H1 (cell line): Measurements from ENCODE around the gene KLK4. TPM values are rescaled to one million over a fixed set of nuclear protein-coding genes. Genes with fewer than 3 reads are reported as not detected.
A peak's percentile ranks its signal among the peaks of the same experiment; 100 is the strongest.

Experiments
- CTCF ChIA-PET: fragments of 300-600 bp; sonication (Branson Sonifier 250); formaldehyde crosslinking; loops from one replicate; lab custom pipeline; 2021; ENCODE audit not compliant: partially characterized antibody; lab: Charles Lee
- POLR2A ChIA-PET: fragments of 300-600 bp; sonication (Branson Sonifier 250); formaldehyde crosslinking; loops from one replicate; lab custom pipeline; 2021; ENCODE audit warnings: inconsistent platforms; ENCODE audit not compliant: partially characterized antibody; lab: Charles Lee
- DNase-seq, 2 experiments: peaks; one replicate each; pipeline versions ENCODE4 v3.0.0 to v3.0.0-alpha.2; 2010 to 2022; ENCODE audit warnings: low spot score in 2 of 2, low read depth in 1 of 2, mixed read lengths in 1 of 2
- FAIRE-seq: peaks from 2 replicates; lab custom pipeline; 2011; peaks lifted over from hg19 to GRCh38; lab: Jason Lieb, UNC
- H2AFZ ChIP-seq: 2 replicates; pipeline ENCODE4 v1.8.1; 2012; ENCODE audit warnings: low read length, inconsistent platforms
- H2AK5ac ChIP-seq: 2 replicates; pipeline ENCODE4 v1.6.1; 2013; ENCODE audit warnings: low read depth, low read length
- H2BK120ac ChIP-seq: replicated peaks from 2 replicates; pipeline ENCODE3; 2013; ENCODE audit warnings: low read depth, low read length, inconsistent platforms
- H2BK12ac ChIP-seq: 2 replicates; pipeline ENCODE4 v1.6.1; 2013; ENCODE audit warnings: low read depth, low read length
- H2BK15ac ChIP-seq: 2 replicates; pipeline ENCODE4 v1.6.1; 2013; ENCODE audit warnings: low read length
- H2BK20ac ChIP-seq: 2 replicates; pipeline ENCODE4 v1.6.1; 2013; ENCODE audit warnings: low read length
- H2BK5ac ChIP-seq: 2 replicates; pipeline ENCODE4 v1.6.1; 2013; ENCODE audit warnings: low read depth, low read length
- H3K14ac ChIP-seq: 2 replicates; pipeline ENCODE4 v1.6.1; 2013; ENCODE audit warnings: inconsistent platforms; ENCODE audit not compliant: insufficient read length
- H3K18ac ChIP-seq: 2 replicates; pipeline ENCODE4 v1.6.1; 2013; ENCODE audit warnings: low read length; ENCODE audit errors: extremely low read depth
- H3K23ac ChIP-seq: 2 replicates; pipeline ENCODE4 v1.6.1; 2013; ENCODE audit warnings: inconsistent platforms; ENCODE audit not compliant: insufficient read length
- H3K23me2 ChIP-seq: 2 replicates; pipeline ENCODE4 v1.6.1; 2013; ENCODE audit warnings: low read depth, low read length
- H3K27ac ChIP-seq: 2 replicates; pipeline ENCODE4 v1.6.1; 2011; ENCODE audit warnings: low read depth, low read length, inconsistent platforms
- H3K27me3 ChIP-seq, 4 experiments: replicated peaks in 1 of 4; 1 replicate in 1 of 4; 2 replicates in 3 of 4; pipeline versions ENCODE4 v1.6.1 to v1.8.1; 2011 to 2013; ENCODE audit warnings: low read length in 3 of 4, mild to moderate bottlenecking in 3 of 4, inconsistent platforms in 2 of 4, mixed read lengths in 2 of 4, moderate library complexity in 1 of 4; ENCODE audit not compliant: control insufficient read depth in 3 of 4, insufficient read depth in 3 of 4; ENCODE audit errors: extremely low read depth in 1 of 4
- H3K36me3 ChIP-seq, 4 experiments: 2 replicates each; pipeline versions ENCODE4 v1.6.1 to v1.8.1; 2011 to 2013; ENCODE audit warnings: mild to moderate bottlenecking in 4 of 4, low read length in 3 of 4, moderate library complexity in 2 of 4, control low read depth in 1 of 4, inconsistent platforms in 1 of 4; ENCODE audit not compliant: insufficient read depth in 4 of 4, control insufficient read depth in 2 of 4
- H3K4ac ChIP-seq: replicated peaks from 2 replicates; pipeline ENCODE3; 2013; ENCODE audit warnings: low read length, low read depth, mixed read lengths, inconsistent platforms; ENCODE audit not compliant: insufficient read length
- H3K4me1 ChIP-seq, 4 experiments: replicated peaks in 1 of 4; 1 replicate in 1 of 4; 2 replicates in 3 of 4; pipeline versions ENCODE4 v1.6.1 to v1.8.1; 2011 to 2013; ENCODE audit warnings: low read length in 3 of 4, inconsistent platforms in 2 of 4, mixed read lengths in 1 of 4; ENCODE audit not compliant: insufficient read depth in 4 of 4, control insufficient read depth in 3 of 4
- H3K4me2 ChIP-seq, 2 experiments: 2 replicates each; pipeline versions ENCODE4 v1.6.1 to v1.8.1; 2011 to 2013; ENCODE audit warnings: low read depth in 2 of 2, low read length in 2 of 2, control low read depth in 1 of 2, inconsistent platforms in 1 of 2, mild to moderate bottlenecking in 1 of 2; ENCODE audit not compliant: insufficient read depth in 1 of 2
- H3K4me3 ChIP-seq, 4 experiments: fragments of 200-600, 300-600 bp in 1 of 4; sonication (generic), shearing (Covaris generic), sonication (Bioruptor Twin) in 1 of 4; 2 replicates each; pipeline versions ENCODE4 v1.5.1 to v1.8.1; 2011 to 2016; ENCODE audit warnings: low read length in 4 of 4, low read depth in 3 of 4, control low read depth in 2 of 4, inconsistent platforms in 2 of 4, mild to moderate bottlenecking in 2 of 4, mixed read lengths in 1 of 4, moderate library complexity in 1 of 4; ENCODE audit not compliant: insufficient read depth in 2 of 4; ENCODE audit errors: extremely low read depth in 1 of 4
- H3K56ac ChIP-seq: replicated peaks from 2 replicates; pipeline ENCODE3; 2013; ENCODE audit warnings: low read depth, mild to moderate bottlenecking, mixed read lengths, low read length, inconsistent platforms; ENCODE audit not compliant: insufficient read length
- H3K79me1 ChIP-seq: 2 replicates; pipeline ENCODE4 v1.6.1; 2013; ENCODE audit warnings: low read depth, low read length, control low read depth
- H3K79me2 ChIP-seq, 2 experiments: 2 replicates each; pipeline versions ENCODE4 v1.6.1 to v1.8.1; 2012 to 2013; ENCODE audit warnings: low read length in 2 of 2, mild to moderate bottlenecking in 2 of 2, inconsistent platforms in 1 of 2; ENCODE audit not compliant: insufficient read depth in 2 of 2, control insufficient read depth in 1 of 2
- H3K9ac ChIP-seq, 4 experiments: replicated peaks in 1 of 4; 1 replicate in 1 of 4; 2 replicates in 3 of 4; pipeline versions ENCODE4 v1.6.1 to v1.8.1; 2011 to 2013; ENCODE audit warnings: low read depth in 3 of 4, low read length in 3 of 4, control low read depth in 2 of 4, mild to moderate bottlenecking in 2 of 4, moderate library complexity in 2 of 4, inconsistent platforms in 1 of 4; ENCODE audit errors: extremely low read depth in 1 of 4
- H3K9me3 ChIP-seq, 2 experiments: 2 replicates each; pipeline versions ENCODE4 v1.6.1 to v1.8.1; 2012 to 2013; ENCODE audit warnings: mild to moderate bottlenecking in 2 of 2, moderate library complexity in 2 of 2, control low read depth in 1 of 2, inconsistent platforms in 1 of 2, low read depth in 1 of 2, low read length in 1 of 2, mixed read lengths in 1 of 2; ENCODE audit not compliant: insufficient read depth in 2 of 2
- H4K20me1 ChIP-seq, 2 experiments: replicated peaks in 1 of 2; 2 replicates each; pipeline versions ENCODE3 to v1.8.1; 2011 to 2013; ENCODE audit warnings: inconsistent platforms in 2 of 2, low read length in 2 of 2, mild to moderate bottlenecking in 1 of 2; ENCODE audit not compliant: insufficient read depth in 2 of 2, control insufficient read depth in 1 of 2
- H4K5ac ChIP-seq: 2 replicates; pipeline ENCODE4 v1.6.1; 2013; ENCODE audit warnings: low read length, low read depth, mixed read lengths, inconsistent platforms; ENCODE audit not compliant: insufficient read length
- H4K8ac ChIP-seq: 2 replicates; pipeline ENCODE4 v1.8.0; 2013; ENCODE audit warnings: mild to moderate bottlenecking, moderate library complexity, low read length, inconsistent platforms; ENCODE audit not compliant: insufficient read depth; ENCODE audit errors: extremely low read depth
- H4K91ac ChIP-seq: replicated peaks from 2 replicates; pipeline ENCODE3; 2013; ENCODE audit warnings: low read length, mixed read lengths, inconsistent platforms; ENCODE audit not compliant: insufficient read length
- BACH1 ChIP-seq: IDR thresholded peaks from 2 replicates; pipeline ENCODE4 v1.6.1; 2012; ENCODE audit warnings: low read length, improper control_type of control experiment
- CBX8 ChIP-seq: fragments of 300-800, 300-1000 bp; sonication (generic); IDR thresholded peaks from 2 replicates; pipeline ENCODE4 v1.7.1; 2016; ENCODE audit warnings: low read depth, low read length, borderline replicate concordance
- EZH2 ChIP-seq: fragments of 200-600 bp; sonication (generic); IDR thresholded peaks from 2 replicates; pipeline ENCODE4 v1.7.1; 2012; ENCODE audit warnings: low read depth, mild to moderate bottlenecking, moderate library complexity, low read length, inconsistent platforms; ENCODE audit not compliant: severe bottlenecking
- GABPA ChIP-seq: IDR thresholded peaks from 2 replicates; pipeline ENCODE4 v1.6.1; 2011; ENCODE audit warnings: mild to moderate bottlenecking, low read length, moderate library complexity, borderline replicate concordance; ENCODE audit not compliant: insufficient read depth
- JUND ChIP-seq: IDR thresholded peaks from 2 replicates; pipeline ENCODE4 v1.6.1; 2011; ENCODE audit warnings: mild to moderate bottlenecking, improper control_type of control experiment, low read length
- KDM5A ChIP-seq: fragments of 200-600 bp; IDR thresholded peaks from 2 replicates; pipeline ENCODE4 v1.7.1; 2012; ENCODE audit warnings: mild to moderate bottlenecking, low read length, inconsistent platforms, mixed read lengths
- MAFK ChIP-seq: IDR thresholded peaks from 2 replicates; pipeline ENCODE4 v1.6.1; 2012; ENCODE audit warnings: low read depth, mild to moderate bottlenecking, improper control_type of control experiment, low read length
- WGBS, 2 experiments: shearing (Covaris generic) in 1 of 2; methylation state at CpG; one replicate each; pipeline versions ENCODE4 v1.1.6 to v1.1.7; 2013 to 2015; ENCODE audit warnings: low lambda C conversion rate in 2 of 2, mixed read lengths in 2 of 2, inconsistent platforms in 1 of 2, low coverage in 1 of 2, missing lambda C conversion rate in 1 of 2; ENCODE audit not compliant: insufficient replicate concordance in 2 of 2, insufficient coverage in 1 of 2, insufficient read length in 1 of 2; ENCODE audit errors: extremely low coverage in 1 of 2, missing lambda C conversion rate in 1 of 2; 5-methylcytosine and 5-hydroxymethylcytosine counted together
- polyA plus RNA-seq, 7 experiments: library from polyadenylated mRNA; depleted of rRNA in 3 of 7; stranded (reverse) in 5 of 7; unstranded in 2 of 7; fragments of >200 nt in 5 of 7; fragments of 200-250 nt in 2 of 7; gene quantifications; 1 replicate in 5 of 7; 2 replicates in 1 of 7; 4 replicates in 1 of 7; pipeline versions ENCODE4 v1.2.1 to v1.2.3, GENCODE V29; 2011 to 2013; ENCODE audit warnings: missing spikeins in 2 of 7, mixed read lengths in 2 of 7
- total RNA-seq: library from RNA; stranded (reverse); fragmentation: NEBNext Ultra II Directional; extraction: Animal tissue kit (Norgen Biotek cat#: 25700); gene quantifications from 2 replicates; pipeline ENCODE4 v1.2.1, GENCODE V29; 2021

Gene KLK4
- total and polyA plus RNA-seq, 2 of the 8 experiments (the other 6 are each of a cell fraction or from before 2014, with no cell fraction given) = 0.44 TPM; not detected in 1

DNA sequence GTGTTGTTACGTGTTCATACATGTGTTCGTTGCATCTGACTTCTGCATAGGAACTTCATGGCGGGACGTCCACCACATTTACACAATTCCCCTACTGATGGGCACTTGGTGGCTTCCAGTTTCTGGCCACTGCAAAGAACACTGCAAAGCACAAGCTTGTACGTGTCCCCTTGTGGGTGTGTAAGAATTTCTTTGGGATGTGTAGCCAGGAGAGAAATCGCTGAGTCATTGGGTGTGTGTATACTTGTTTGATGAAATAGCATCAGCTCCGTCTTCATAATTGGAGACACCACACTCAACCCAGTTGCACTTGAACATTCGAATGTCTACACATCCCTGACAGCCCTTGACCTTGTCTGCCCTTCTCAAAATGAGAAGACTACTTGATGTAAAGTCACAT lies 22.4 kb upstream of the KLK4 start:
- Histone ChIP-seq H3K27ac (no peak overlapping the region), H3K56ac (no peak overlapping the region), H3K4me3 (no peak overlapping the region), H4K8ac (no peak overlapping the region), H2BK12ac (peak overlapping the region; percentile 46; the same call in 1 of the 2 replicates), H2BK5ac (no peak overlapping the region; the same call in 1 of the 2 replicates), H3K4me2 (no peak overlapping the region), H3K9me3 (no peaks in the 10 kb centered on the region), H2AK5ac (no peak overlapping the region), H2BK120ac (no peak overlapping the region), H3K79me2 (no peaks in the 10 kb centered on the region), H3K9ac (no peak overlapping the region), H2BK15ac (no peak overlapping the region), H3K36me3 (no peaks in the 10 kb centered on the region), H3K79me1 (no peaks in the 10 kb centered on the region), H2BK20ac (no peak overlapping the region), H4K20me1 (no peaks in the 10 kb centered on the region), H3K23me2 (no peaks in the 10 kb centered on the region), H3K14ac (no peak overlapping the region), H3K4ac (no peak overlapping the region), H2AFZ (no peak overlapping the region), H3K4me1 (no peaks in the 10 kb centered on the region), H3K27me3 (0 out of 7 replicates have a peak, but pooled peaks cover 0 to 2% (median 0%) of the 10 kb centered on the region in 4 experiments), H3K18ac (no peak overlapping the region), H3K23ac (no peak overlapping the region), H4K91ac (no peak overlapping the region), H4K5ac (no peak overlapping the region)
- TF ChIP-seq GABPA (no peak), EZH2 (no peak), CBX8 (no peak), MAFK (0 out of 2 replicates have a peak, but pooled peaks have one; percentile 28), KDM5A (no peak), BACH1 (no peak), JUND (no peak)
- 80% methylated on average over 8 of the region's 8 CpGs; no CpG with 5 or more reads in 1 of the 2 experiments for WGBS, 2 experiments
- ChIA-PET POLR2A (no interaction called here), CTCF (interaction anchor here (0.9 to 3.5 kb wide), 6 partner anchors 17 to 230 kb away, joined by 3 to 13 read pairs (median 9); no protein-coding TSS in a partner anchor)
- DNase-seq = no peak
- FAIRE-seq = no peak
